NCI-H82 (cell line): Measurements from ENCODE around the gene RAB6A.
"Not testable (repeated sequence)": the region's sequence is repeated elsewhere in the genome, so short reads cannot be mapped to it uniquely, and the experiment has no call there.

Experiments used
- DNase-seq: peaks from one replicate; lab custom pipeline; 2025; lab: John Stamatoyannopoulos, UW

RAB6A gene

DNA sequence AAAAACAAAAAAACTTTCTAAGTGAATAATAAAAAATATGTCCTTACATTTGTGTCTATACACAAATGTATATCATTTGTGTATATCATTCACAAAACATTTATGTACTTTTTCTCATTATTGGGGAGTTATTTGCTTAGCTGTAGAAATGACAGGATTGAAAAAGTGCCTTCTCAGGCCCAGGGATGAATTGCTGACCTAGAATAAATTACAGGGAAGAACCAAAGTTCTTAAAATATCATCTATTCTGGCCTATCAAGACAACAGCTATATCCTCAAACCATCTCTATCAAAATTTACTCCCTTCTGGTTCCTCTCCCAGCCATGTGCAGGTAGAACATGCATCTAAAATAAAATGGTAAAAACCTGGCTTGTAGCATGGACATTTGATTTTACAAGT lies 1.9 kb upstream of the RAB6A start:
- no peak for DNase-seq

DNA sequence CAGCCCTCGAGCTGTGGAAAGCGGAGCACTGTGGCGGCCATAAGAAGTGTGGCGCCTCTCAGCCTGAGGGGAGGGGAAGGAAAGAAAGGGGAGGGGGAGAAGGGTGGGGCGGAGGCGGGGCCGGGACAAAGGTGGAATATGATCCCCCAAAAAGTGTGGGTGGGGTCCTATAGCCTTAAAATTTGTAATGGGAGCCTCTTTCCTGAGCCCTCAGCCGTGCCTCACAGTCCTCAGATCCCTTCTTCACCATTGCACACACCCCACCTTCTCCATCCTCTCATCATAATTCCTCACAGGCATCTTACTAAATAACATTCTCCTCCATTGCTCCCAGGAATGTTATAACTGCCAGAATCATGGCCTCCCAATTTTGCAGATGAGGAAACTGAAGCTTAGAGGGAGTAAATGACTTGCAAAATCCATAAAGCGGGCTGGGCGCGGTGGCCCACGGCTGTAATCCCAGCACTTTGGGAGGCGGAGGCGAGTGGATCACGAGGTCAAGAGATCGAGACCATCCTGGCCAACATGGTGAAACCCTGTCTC lies 600 bp upstream of the RAB6A start:
- DNase-seq = no peak

DNA sequence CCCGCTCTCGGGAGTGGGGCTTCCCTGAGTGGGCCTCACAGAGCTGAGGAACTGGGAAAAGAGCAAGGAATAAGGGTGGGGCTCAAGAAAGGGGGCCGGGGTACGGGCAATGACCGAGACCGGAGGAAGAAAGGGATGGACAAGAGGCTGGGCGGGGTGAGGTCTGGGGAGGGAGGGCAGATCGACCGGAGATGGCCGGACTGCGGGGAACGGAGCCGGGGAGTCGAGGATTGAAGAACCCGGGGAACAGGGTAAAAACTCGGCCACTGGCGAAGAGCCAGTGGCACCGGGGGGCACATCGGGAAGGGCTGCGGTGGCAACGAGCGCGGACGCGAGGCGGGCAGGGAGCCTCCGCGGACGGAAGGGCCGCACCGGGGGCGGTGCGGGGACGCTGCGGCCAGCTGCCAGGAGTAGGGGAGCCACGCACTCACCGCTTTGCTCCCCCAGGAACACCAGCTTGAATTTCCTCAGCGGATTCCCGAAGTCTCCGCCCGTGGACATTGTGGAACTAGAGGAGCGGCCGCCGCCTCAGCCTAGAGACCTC lies 667 bp downstream of the RAB6A start:
- peak; percentile 40 for DNase-seq

DNA sequence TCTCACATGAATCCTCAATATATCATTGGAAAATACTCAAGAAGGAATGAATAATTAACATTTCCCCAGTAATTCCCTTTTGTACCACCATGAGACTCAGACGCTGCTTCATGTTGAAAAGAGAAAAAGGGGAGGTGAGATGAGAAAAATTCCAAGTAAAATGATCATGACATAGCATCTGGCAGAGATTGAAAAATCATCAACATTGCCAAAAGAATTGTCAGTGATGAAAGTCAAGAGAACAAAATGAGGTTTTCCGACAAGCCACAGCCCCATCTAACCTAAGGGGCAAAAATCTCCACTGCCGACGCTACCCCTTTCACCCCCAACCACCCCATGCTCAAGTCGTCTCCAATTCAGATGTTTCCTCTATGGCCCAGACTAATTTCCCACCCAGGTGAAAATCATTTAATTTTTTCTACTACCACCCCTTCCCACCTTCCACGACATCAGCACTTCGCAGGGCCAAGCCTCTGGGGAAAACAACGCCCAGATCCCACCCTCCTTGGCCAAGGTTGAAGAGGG lies 1.2 kb downstream of the RAB6A start:
- DNase-seq = peak; percentile 40

DNA sequence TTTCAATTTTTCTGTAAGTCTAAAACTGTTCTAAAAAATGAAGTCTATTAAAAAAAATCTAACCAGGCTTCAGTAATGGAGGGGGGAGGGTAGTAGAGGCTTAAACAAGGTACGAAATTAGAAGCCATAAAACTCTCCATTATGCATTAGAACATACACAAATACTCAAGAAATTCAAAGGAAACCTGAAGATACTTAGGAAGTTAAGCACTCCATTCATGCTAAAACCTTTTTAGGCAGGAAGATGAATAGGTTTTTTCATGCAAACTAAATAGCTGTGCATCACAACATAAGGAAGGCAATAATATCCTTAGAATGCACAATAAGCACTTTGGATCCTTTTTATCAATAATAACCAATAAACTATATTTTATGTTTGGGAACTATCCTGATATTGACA lies 2.4 kb downstream of the RAB6A start:
- DNase-seq = no peak

DNA sequence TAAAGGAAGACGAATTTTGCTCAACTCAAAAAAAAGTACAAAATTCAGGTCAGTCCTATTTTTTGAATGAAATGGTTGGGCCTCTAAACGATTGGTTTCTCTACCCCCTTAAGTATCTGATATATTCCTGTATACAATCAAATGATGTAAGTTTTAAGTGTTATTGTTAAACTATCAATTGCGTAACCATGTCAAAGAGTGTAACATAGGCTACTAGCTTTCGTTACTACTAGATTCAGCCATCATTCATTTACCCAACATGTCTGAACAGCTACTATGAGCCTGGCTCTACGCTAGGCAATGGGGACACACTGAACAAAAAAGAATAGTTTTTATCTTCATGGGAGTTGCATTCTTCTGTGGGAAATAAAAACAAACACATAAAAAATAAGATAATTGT lies 3.3 kb downstream of the RAB6A start:
- no peak for DNase-seq

DNA sequence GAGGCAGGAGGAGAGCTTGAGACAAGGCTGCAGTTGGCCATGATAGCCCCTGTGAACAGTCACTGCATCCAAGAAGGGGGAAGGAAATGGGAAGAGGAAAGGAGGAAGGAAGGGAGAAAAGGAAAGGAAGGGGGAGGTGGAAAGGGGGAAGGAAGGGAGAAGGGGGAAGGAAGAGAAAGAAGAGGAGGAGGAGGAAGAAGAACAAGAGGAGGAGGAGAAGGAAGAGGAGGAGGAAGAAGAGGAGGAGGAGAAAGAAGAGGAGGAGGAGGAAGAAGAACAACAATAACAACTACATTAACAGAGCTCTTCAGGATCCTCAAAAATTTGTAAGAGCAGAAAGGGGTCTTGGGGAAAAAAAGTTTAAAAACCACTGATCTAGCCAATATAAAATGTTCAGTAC lies 5.2 kb downstream of the RAB6A start:
- no peak for DNase-seq

DNA sequence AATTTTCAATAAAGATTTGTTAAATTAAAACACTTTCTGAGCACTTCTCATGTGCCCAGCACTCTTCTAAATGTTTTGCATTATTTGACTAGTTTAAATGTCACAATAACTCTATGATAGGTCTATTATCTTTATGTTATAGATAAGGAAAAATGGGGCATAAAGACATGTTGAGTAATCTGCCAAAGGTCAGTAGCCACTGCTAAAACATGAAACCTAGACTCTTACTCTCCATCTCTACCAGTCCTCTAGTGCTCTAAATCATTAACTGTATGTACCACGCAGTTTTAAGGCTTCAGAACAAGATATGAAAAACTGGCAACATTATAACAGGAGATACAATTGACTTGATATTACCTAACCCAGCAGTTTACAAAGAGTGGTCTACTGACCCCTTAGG lies 6.9 kb downstream of the RAB6A start:
- DNase-seq = no peak

DNA sequence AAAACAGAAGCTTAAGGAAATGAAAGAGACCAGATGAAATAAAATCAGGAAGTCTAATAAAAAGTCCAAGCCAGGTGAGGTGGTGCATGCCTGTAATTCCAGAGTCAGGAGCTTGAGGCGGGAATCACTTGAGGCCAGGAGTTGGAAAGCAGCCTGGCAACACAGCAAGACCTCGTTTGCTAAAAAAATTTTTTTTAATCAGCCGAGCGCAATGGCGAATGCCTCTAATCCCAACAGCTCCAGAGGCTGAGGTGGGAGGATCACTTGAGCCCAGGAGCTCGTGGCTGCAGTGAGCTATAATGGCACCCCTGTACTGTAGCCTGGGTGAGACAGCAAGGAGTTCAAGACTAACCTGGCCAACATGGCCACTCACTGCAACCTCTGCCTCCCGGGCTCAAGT lies 8.0 kb downstream of the RAB6A start:
- no peak for DNase-seq

DNA sequence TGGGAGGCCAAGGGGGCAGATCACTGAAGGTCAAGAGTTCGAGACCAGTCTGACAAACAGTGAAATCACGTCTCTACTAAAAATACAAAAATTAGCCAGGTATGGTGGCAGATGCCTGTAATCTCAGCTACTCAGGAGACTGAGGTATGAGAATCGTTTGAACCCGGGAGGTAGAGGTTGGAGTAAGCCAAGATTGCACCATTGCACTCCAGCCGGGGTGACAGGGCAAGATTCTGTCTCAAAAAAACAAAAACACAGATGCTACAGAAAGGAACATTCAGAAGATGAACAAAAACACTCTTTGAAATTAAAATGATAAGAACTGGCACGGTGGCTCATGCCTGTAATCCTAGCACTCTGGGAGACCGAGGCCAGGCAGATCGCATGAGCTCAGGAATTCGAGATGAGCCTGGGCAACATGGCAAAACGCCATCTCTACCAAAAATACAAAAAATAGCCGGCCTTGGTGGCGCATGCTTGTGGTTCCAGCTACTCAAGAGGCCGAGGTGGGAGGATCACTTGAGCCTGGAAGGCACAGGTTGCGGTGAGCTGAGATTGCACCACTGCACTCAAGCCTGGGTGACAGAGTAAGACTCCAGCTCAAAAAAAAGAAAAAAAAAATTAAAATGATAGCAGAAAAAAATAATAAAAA lies 8.5 kb downstream of the RAB6A start:
- no peak for DNase-seq

DNA sequence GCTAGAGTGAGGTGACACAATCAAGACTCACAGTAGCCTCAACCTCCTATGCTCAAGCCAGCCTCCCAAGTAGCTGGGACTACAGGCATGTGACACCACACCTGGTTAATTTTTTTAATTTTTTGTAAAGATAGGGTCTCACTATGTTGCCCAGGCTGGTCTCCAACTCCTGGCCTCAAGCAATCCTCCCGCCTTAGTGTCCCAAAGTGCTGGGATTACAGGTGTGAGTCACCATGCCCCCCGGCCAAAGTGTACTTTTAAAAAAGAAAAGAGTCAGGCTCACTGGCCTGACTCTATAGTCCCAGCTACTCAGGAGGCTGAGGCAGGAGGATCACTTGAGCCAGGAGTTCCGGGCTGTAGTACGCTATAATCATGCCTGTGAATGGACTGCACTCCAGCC lies 10.0 kb downstream of the RAB6A start:
- not testable (repeated sequence) for DNase-seq

DNA sequence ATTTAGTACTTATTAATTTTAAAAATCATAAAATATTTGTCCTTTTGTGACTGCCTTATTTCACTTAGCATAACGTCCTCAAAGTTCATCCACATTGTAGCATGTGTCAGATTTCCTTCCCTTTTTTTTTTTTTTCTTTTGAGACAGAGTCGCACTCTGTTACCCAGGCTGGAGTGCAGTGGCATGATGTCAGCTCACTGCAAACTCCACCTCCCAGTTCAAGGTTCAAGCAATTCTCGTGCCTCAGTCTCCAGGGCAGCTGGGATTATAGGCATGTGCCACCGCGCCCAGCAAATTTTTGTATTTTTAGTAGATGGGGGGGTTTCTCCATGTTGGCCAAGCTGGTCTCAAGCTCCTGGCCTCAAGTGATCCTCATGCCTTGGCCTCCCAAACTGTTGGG lies 10.6 kb downstream of the RAB6A start:
- no peak for DNase-seq

DNA sequence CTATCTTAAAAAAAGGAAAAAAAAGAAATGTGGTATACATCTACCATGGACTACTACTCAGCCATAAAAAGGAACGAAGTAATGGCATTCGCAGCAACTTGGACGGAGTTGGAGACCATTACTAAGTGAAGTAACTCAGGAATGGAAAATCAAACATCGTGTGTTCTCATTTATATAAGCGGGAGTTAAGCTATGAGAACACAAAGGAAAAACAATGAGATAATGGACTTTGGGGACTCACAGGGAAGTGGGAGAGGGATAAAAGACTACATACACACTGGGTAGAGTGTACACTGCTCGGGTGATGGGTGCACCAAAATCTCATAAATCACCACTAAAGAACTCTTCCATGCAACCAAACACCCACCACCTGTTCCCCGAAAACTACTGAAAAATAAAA lies 11.8 kb downstream of the RAB6A start:
- no peak for DNase-seq

DNA sequence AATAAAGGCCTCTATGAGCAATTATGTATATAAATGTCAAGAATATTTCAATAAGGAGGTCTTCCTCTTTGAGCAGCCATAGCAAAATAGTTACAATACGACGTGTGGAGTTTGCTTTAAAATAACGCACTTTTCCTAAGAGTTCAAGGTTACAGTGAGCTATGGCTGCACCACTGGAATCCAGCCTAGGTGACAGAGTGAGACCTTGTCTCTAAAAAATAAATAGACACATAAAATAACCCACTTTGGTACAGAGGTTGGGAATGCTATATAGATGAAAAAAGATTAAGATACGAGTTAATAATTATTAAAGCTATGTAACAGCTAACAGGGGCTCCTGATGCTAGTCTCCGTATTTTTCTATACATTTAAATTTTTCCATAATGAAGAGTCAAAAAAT lies 12.6 kb downstream of the RAB6A start:
- DNase-seq = no peak

DNA sequence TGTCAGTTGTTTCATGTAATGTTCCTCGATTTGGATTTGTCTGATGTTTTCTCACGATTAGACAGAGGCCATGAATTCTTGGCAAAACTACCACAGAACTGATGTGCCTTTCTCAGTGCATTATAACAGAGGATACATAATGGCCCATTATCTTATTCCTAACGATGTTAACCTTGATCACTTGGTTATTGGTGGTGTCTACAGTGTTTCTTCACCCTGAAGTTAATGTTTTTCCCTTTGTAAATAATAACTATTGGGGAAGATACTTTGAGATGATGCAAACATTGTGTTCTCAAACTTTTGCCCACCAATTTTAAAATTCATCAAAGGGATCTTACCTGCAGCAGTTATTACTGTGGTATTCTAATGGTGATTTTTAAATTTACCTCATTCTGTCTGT lies 13.1 kb downstream of the RAB6A start:
- no peak for DNase-seq

DNA sequence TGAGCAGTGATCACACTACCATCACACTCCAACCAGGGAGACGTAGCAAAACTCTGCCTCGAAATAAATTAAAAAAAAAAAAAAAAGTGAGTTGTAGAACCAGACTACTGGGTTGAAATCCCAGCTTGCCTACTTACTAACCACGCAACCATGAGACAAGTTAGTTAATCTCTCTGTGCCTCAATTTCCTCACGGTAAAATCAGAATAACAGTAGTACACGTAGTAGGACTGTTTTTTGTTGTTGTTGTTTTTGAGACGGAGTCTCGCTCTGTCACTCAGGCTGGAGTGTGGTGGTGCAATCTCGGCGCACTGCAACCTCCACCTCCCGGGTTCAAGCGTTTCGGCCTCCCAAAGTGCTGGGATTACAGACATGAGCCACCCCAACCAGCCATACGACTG lies 14.2 kb downstream of the RAB6A start:
- no peak for DNase-seq

DNA sequence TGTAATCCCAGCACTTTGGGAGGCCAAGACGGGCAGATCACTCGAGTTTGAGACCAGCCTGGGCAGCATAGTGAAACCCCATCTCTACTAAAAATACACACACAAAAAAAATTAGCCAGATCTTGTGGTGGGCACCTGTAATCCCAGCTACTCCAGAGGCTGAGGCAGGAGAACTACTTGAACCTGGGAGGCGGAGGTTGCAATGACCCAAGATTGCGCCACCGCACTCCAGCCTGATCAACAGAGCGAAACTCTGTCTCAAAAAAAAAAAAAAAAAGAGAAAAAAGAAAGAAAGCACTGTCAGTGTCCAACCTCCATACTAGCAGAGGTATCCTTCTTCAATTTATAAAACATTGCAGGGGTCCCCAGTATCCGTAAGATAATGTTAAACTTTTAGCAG lies 17.8 kb downstream of the RAB6A start:
- no peak for DNase-seq

DNA sequence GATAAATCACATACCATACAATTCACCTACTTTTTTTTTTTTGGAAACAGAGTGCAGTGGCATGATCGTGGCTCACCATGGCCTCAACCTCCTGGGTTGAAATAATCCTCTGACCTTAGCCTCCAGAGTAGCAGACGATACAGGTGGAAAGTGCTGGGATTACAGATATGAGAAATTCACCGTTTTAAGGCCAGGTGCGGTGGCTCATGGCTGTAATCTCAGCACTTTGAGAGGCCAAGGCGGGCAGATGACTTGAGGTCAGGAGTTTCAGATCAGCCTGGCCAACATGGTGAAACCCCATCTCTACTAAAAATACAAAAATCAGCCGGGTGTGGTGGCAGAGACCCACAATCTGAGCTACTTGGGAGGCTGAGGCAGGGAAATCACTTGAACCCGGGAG lies 24.9 kb downstream of the RAB6A start:
- DNase-seq = not testable (repeated sequence)

DNA sequence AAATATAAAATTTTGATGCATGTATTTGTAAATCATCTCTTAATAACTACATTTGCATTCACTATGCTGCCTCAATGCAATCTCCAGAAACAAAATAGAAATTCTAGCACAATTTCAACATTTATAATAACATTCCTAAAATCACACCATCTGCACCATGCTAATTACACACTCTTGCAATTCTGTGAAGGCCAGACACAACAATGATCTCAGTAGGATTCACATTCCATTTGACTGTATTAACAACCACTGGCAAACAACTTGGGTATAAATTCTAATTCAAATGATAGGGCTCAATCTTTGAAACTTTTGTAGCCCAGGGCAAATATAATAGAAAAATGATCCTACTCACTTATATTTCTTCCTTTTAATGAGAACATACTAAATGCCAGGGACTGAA lies 25.9 kb downstream of the RAB6A start:
- no peak for DNase-seq

DNA sequence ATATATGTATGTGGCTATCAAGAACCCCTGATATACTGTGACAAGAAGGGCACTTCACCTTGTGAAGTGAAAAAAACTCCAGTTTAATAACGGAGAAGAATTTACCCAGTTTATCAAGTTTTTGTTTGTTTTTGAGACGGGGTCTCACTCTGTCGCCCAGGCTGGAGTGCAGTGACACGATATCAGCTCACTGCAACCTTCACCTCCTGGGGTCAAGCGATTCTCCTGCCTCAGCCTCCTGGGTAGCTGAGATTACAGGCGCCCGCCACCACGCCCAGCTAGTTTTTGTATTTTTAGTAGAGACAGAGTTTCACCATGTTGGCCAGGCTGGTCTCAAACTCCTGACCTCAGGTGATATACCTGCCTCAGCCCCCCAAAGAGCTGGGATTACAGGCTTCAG lies 26.9 kb downstream of the RAB6A start:
- not testable (repeated sequence) for DNase-seq

DNA sequence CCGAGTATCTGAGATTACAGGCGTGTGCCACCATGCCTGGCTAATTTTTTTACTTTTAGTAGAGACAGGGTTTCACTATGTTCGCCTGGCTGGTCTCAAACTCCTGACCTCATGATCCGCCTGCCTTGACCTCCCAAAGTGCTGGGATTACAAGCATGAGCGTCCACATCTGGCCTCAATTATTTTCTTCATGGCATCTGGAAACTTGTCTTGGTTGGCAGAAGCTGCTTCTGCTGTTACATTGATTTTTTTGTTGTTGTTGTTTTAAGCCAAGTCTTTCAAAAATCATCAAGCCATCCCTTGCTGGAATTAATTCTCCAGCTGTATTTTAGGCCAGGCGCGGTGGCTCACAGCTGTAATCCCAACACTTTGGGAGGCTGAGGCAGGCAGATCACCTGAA lies 27.9 kb downstream of the RAB6A start:
- DNase-seq = not testable (repeated sequence)

DNA sequence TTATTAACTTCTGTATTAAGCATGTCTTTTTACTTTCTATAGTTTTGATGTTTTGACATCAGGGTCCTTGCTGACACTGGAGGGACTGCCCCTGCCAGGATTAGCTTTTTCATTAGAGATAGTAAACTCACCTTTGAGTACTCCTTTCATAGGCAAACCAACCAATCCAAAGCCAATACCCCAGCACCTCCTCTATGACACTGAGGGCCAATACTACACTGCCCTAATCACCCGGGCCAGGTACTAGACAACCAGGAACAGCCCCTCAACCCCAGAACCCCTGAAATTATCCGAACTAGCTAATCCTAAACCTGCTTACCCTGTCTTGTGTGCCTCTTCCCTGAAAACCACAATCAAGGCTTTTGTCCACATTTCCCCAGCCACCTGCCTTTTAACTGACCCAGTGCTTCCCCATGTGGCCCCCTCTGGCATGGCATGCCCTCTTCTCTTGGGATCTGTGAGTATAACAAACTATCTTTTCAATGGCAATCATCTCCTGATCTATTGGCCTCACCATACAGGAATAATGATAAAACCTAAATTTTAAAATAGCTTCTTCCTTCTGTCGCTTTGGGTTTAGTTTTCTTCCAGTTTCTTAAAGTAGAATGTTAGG lies 31.2 kb downstream of the RAB6A start:
- peak; percentile 38 for DNase-seq

DNA sequence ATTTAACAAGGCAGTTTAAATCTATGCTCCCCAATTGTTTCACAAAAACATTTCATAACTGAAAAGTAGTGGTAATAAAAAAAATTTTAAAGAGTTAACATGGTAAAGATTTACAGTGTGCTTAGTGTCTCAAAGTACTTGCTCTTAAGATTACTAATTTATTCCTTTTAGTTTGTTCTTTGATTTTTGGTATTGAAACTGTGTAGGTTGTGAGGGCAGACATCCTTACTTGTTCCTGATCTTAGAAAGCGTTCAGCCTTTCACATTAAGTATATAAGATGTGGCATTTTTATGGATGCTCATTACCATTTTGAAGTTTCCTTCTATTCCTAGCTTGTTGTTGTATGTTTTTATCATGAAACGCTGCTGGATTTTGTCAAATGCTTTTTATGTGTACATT lies 32.9 kb downstream of the RAB6A start:
- no peak for DNase-seq
